Measurements from ENCODE around the gene NRG3.

DNA sequence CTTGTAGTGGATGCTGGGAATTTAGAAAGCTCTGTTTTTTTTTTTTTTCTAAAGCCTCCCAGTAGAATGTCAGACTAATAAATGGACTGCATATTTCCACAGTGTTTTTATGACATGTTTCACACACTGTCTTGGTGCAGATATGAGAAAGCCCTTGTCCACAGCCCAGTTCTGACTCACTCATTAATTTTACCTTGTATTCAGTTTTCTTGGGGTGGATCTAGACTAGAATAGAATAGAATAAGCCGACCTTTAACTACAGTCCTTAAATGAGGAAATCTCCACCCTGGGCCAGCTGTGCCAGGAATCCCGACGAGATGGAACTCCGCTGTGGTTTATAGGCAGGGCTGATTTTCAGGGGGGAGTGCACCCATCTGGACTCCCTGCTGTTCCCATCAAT lies 274.7 kb downstream of the NRG3 start:
- TF ChIP-seq ZBTB20 (tag by site-specific recombination; IDR thresholded peaks at IDR 0.05) (no peak), ZBTB1 (tag by site-specific recombination; IDR thresholded peaks at IDR 0.05) (no peak), CTCF (tag by site-specific recombination; IDR thresholded peaks at IDR 0.05) (no peak), ZNF274 (IDR thresholded peaks at IDR 0.05; ENCODE audit: low read length) (no peak), ZNF274 (tag by site-specific recombination; IDR thresholded peaks at IDR 0.05; ENCODE audit: borderline replicate concordance) (no peak), ZNF23 (tag by site-specific recombination; IDR thresholded peaks at IDR 0.05; ENCODE audit: borderline replicate concordance) (no peak), SP2 (tag by site-specific recombination; IDR thresholded peaks at IDR 0.05) (no peak), ZNF624 (tag by site-specific recombination; IDR thresholded peaks at IDR 0.05) (no peak), ZNF629 (tag by site-specific recombination; IDR thresholded peaks at IDR 0.05) (no peak), ZFHX2 (tag by site-specific recombination; conservative IDR thresholded peaks at IDR 0.05) (no peak), ZBTB48 (tag by site-specific recombination; IDR thresholded peaks at IDR 0.05) (no peak), ZBTB26 (tag by site-specific recombination; optimal IDR thresholded peaks at IDR 0.05) (no peak), ZNF350 (tag by site-specific recombination; IDR thresholded peaks at IDR 0.05) (no peak), ZNF521 (tag by site-specific recombination; IDR thresholded peaks at IDR 0.05) (no peak), RBAK (tag by site-specific recombination; IDR thresholded peaks at IDR 0.05) (no peak)

All from HEK293 (cell line).